ENCODE measurements around the gene SDHAF4. TPM values are rescaled to one million over a fixed set of nuclear protein-coding genes. Genes with fewer than 3 reads are reported as not detected.
A peak's percentile ranks its signal among the peaks of the same experiment; 100 is the strongest.

SDHAF4 gene
- total RNA-seq, result 10 to 100 TPM; 17.9 to 18.9 TPM

DNA sequence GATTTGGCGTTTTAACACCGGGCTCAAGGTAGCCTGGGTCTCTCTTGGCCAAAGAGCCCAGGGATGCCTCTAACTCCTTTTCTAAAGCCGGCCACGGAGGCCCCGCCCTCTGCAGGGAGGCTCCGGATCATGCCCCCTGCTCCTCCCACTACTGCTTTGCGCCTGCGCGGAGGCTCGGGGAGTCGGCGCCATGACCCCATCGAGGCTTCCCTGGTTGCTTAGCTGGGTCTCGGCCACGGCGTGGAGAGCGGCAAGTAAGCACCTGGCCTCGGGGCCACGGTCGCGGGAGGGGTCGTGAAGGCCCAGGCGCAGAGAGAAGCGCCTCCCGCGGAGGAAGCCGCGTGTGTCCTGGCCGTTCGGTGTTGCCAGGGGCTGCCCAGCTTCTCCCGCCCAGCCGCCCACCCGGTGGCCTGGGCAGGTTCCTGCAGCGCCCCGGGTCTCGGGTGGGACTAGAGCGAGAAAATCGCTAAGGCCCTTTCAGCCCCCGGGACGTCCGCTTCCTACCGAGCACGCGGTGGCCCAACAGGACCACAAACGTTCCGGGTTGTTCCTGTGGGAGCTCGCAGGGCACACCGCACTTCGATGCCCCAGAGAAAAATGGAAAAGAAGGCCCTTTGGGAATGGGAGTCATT lies at the start of gene SDHAF4:
TSS of gene SDHAF4 (plus strand) at position 180 of the 632 bp plus-strand sequence. CDS start at position 191, 11 bp downstream.
- CTCF ChIA-PET, result interaction anchor here (0.8 to 2.2 kb wide), 6 partner anchors 16 to 140 kb away, joined by 3 to 9 read pairs (median 4); no protein-coding TSS in a partner anchor
- ATAC-seq (peak; percentile 100), DNase-seq (peak; percentile 95)
- intact Hi-C loops (cut with micrococcal nuclease), result loop anchor here (5.0 kb wide), 1 partner anchor 100 kb away; the partner anchor contains the start of gene SMAP1
- Mint-ChIP-seq H3K36me3 (ENCODE audit: low read depth) (peaks cover 12% of the 10 kb centered on the region), H3K27ac (peak within 1 kb of the TSS; percentile 88), H3K27me3 (no peaks in the 10 kb centered on the region), H3K4me3 (peak within 1 kb of the TSS; percentile 91), H3K9me3 (no peaks in the 10 kb centered on the region), H3K4me1 (ENCODE audit: low read depth) (peaks cover 17% of the 10 kb centered on the region)
- TF ChIP-seq, protein P1, sequence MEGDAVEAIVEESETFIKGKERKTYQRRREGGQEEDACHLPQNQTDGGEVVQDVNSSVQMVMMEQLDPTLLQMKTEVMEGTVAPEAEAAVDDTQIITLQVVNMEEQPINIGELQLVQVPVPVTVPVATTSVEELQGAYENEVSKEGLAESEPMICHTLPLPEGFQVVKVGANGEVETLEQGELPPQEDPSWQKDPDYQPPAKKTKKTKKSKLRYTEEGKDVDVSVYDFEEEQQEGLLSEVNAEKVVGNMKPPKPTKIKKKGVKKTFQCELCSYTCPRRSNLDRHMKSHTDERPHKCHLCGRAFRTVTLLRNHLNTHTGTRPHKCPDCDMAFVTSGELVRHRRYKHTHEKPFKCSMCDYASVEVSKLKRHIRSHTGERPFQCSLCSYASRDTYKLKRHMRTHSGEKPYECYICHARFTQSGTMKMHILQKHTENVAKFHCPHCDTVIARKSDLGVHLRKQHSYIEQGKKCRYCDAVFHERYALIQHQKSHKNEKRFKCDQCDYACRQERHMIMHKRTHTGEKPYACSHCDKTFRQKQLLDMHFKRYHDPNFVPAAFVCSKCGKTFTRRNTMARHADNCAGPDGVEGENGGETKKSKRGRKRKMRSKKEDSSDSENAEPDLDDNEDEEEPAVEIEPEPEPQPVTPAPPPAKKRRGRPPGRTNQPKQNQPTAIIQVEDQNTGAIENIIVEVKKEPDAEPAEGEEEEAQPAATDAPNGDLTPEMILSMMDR (IDR thresholded peaks at IDR 0.05), result no peak
- POLR2A ChIA-PET, result interaction anchor here (0.7 to 1.8 kb wide), 6 partner anchors 9 to 111 kb away, joined by 3 to 7 read pairs (median 5); partner anchors contain the start of gene SMAP1

DNA sequence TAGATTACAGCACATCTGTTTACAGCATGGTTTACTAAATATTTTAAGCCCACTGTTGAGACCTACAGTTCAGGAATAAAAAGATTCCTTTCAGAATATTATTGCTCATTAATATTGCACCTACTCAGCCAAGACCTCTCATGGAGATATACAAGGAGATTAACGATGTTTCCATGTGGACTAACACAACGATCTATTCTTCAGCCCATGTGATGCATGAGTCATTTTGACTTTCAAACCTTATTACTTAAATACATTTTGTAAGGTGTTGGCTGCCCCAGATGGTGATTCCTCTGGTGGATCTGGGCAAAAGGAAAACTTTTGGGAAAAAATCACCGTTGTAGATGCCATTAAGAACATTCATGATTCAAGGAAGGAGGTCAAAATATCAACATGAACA lies 48.0 kb upstream of the SDHAF4 start:
- ATAC-seq, result no peak
- intact Hi-C loops (cut with micrococcal nuclease), result no loop called here
- CTCF ChIA-PET, result interaction anchor here (0.9 to 1.5 kb wide), 2 partner anchors 366 to 437 kb away, joined by 3 to 5 read pairs; no protein-coding TSS in a partner anchor

DNA sequence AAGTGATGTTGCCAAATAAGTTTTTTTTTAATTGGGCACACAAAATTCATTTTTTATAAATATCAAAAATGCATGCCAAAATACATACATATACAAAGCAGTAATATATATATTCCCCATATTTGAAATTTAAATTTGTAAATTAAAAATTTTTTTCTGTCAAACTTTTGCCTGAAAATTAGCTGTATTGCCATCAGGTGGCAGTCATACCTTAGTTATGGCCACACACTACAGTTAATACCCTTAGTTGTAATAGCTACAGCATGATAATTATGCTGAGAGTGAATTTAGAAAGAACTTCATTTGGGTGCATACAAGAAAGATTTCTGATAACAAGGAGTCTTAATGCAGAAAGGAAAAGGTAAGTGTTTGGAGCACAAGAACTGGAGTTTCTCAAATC lies 46.2 kb upstream of the SDHAF4 start:
- Mint-ChIP-seq H3K4me3 (no peak overlapping the region), H3K9me3 (no peaks in the 10 kb centered on the region), H3K4me1 (ENCODE audit: low read depth) (peaks cover 4% of the 10 kb centered on the region), H3K27ac (no peak overlapping the region), H3K36me3 (ENCODE audit: low read depth) (peaks cover 2% of the 10 kb centered on the region), H3K27me3 (no peaks in the 10 kb centered on the region)
- POLR2A ChIA-PET, result interaction anchor here (0.7 kb wide), 1 partner anchor 39 kb away, joined by 3 read pairs; no protein-coding TSS in a partner anchor
- intact Hi-C loops (cut with micrococcal nuclease), result loop anchor here (2.0 kb wide), 2 partner anchors 166 to 364 kb away; no protein-coding TSS in a partner anchor
- CTCF ChIA-PET, result interaction anchor here (0.7 to 2.8 kb wide), 15 partner anchors 17 to 831 kb away, joined by 3 to 40 read pairs (median 5); partner anchors contain the start of genes B3GAT2, SDHAF4 and SMAP1
- ATAC-seq (no peak), DNase-seq (no peak)
- TF ChIP-seq, protein P1 (IDR thresholded peaks at IDR 0.05), result no peak

More for the DNA sequence above, 48.0 kb upstream of the SDHAF4 start:
- POLR2A ChIA-PET, result no interaction called here
- Mint-ChIP-seq H3K27me3 (no peaks in the 10 kb centered on the region), H3K4me3 (no peak overlapping the region), H3K27ac (no peak overlapping the region), H3K4me1 (ENCODE audit: low read depth) (peaks cover 4% of the 10 kb centered on the region), H3K9me3 (no peaks in the 10 kb centered on the region), H3K36me3 (ENCODE audit: low read depth) (no peaks in the 10 kb centered on the region)
- DNase-seq, result no peak
- TF ChIP-seq, protein P1 (IDR thresholded peaks at IDR 0.05), result no peak

DNA sequence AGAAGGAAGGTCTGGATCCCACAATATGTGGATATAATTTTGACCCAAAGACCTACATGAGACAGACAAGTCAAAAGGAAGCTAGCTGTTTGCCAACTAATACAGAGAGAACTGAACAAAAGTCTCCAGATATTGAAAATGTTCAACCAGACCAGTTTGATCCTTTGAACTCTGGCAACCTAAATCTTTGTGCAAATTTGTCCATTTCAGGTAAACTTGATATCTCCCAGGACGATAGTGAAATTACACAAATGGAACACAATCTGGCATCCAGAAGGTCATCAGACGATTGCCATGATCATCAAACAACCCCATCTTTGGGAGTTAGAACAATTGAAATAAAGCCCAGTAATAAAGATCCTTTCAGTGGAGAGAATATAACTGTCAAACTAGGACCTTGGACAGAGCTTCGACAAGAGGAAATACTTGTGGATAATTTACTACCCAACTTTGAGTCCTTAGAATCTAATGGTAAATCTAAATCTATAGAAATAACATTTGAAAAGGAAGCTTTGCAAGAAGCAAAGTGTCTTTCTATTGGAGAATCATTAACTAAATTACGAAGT lies 41.9 kb upstream of the SDHAF4 start:
- intact Hi-C loops (cut with micrococcal nuclease), result no loop called here
- POLR2A ChIA-PET, result interaction anchor here (1.4 kb wide), 1 partner anchor 143 kb away, joined by 4 read pairs; the partner anchor contains the start of gene SMAP1
- H3K4me3 Mint-ChIP-seq, result no peak overlapping the region
- H3K27ac Mint-ChIP-seq, result no peak overlapping the region
- no peaks in the 10 kb centered on the region for H3K4me1 Mint-ChIP-seq (ENCODE audit: low read depth)
- H3K27me3 Mint-ChIP-seq, result no peaks in the 10 kb centered on the region
- H3K36me3 Mint-ChIP-seq (ENCODE audit: low read depth), result peaks cover 2% of the 10 kb centered on the region
- TF ChIP-seq, protein P1 (IDR thresholded peaks at IDR 0.05), result no peak
- no peak for ATAC-seq
- H3K9me3 Mint-ChIP-seq, result no peaks in the 10 kb centered on the region
- DNase-seq, result no peak
- CTCF ChIA-PET, result interaction anchor here (0.8 to 2.0 kb wide), 2 partner anchors 37 to 360 kb away, joined by 3 to 10 read pairs; no protein-coding TSS in a partner anchor

Measured in activated CD8-positive, alpha-beta T cell treated with anti-CD3 and anti-CD28 coated beads for 36 hours (primary cell).